Activated naive CD8-positive, alpha-beta T cell treated with anti-CD3 and anti-CD28 coated beads for 36 hours (primary cell): ENCODE data around the gene SYT17. TPM values are rescaled to one million over a fixed set of nuclear protein-coding genes. Genes with fewer than 3 reads are reported as not detected.

Source experiments
- DNase-seq: peaks from one replicate; pipeline ENCODE4 v3.0.0; 2021
- H3K27ac Mint-ChIP-seq: one replicate; pipeline ENCODE4 v1.8.0; 2022; ENCODE audit warnings: mild to moderate bottlenecking, moderate library complexity, mixed read lengths
- H3K27me3 Mint-ChIP-seq: one replicate; pipeline ENCODE4 v1.8.0; 2022; ENCODE audit warnings: mild to moderate bottlenecking, mixed read lengths
- H3K36me3 Mint-ChIP-seq: one replicate; pipeline ENCODE4 v1.8.0; 2021; ENCODE audit warnings: mild to moderate bottlenecking, mixed read lengths
- H3K4me1 Mint-ChIP-seq: one replicate; pipeline ENCODE4 v1.8.0; 2021; ENCODE audit warnings: mixed read lengths
- H3K4me3 Mint-ChIP-seq: one replicate; pipeline ENCODE4 v1.8.0; 2022; ENCODE audit warnings: mild to moderate bottlenecking, moderate library complexity, mixed read lengths
- H3K9me3 Mint-ChIP-seq: one replicate; pipeline ENCODE4 v1.8.0; 2022; ENCODE audit warnings: mixed read lengths
- total RNA-seq, 2 experiments: library from RNA; stranded (reverse); gene quantifications; one replicate each; pipeline ENCODE4 v1.2.3, GENCODE V29; 2021

Gene SYT17
- total RNA-seq, 2 experiments from 2014 or later, result 0.14 TPM; not detected in 1

DNA sequence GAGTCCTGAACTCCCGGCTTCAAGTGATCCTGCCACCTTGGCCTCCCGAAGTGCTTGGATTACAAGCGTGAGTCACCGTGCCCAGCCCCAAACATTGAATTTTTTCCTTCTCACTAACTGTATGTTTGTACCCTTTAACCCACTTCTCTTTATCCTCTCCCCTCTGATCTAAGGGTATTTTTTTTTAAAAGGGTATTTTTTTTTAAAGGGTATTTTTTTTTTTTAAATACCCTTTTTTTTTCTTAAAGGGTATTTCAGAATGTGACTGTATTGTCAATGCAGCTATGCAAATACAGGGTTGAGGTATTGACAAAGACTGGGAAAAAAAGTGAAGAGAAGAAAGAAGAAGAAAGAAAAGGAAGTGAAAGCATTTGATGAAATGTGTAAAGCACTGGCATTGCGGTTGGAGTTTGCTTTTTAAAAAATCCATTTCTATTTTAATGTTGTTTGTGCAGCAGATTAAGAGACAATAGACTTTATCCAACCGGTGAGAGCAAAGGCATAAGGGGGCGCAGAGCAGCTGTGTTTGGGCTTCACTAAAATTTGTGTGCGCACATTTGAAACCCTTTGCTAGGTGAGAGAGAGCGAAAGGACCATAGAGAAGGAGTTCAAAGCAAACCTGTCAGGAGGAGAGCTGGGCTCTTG lies 42.4 kb downstream of the SYT17 start:
- H3K4me1 Mint-ChIP-seq, result no peaks in the 10 kb centered on the region
- H3K36me3 Mint-ChIP-seq, result peaks cover 3% of the 10 kb centered on the region
- DNase-seq, result no peak
- no peak overlapping the region for H3K4me3 Mint-ChIP-seq
- peaks cover 8% of the 10 kb centered on the region for H3K27me3 Mint-ChIP-seq
- peaks cover 10% of the 10 kb centered on the region for H3K9me3 Mint-ChIP-seq
- no peak overlapping the region for H3K27ac Mint-ChIP-seq

GRCh38 chr16:19210968-19211367 lies 42.9 kb downstream of the SYT17 start:
- Mint-ChIP-seq H3K4me3 (no peak overlapping the region), H3K9me3 (peaks cover 13% of the 10 kb centered on the region), H3K4me1 (no peaks in the 10 kb centered on the region), H3K27me3 (peaks cover 8% of the 10 kb centered on the region), H3K36me3 (peaks cover 3% of the 10 kb centered on the region), H3K27ac (no peak overlapping the region)
- no peak for DNase-seq

GRCh38 chr16:19212059-19212458 lies 44.0 kb downstream of the SYT17 start:
- peaks cover 8% of the 10 kb centered on the region for H3K27me3 Mint-ChIP-seq
- H3K9me3 Mint-ChIP-seq, result peaks cover 14% of the 10 kb centered on the region
- H3K4me3 Mint-ChIP-seq, result no peak overlapping the region
- peaks cover 3% of the 10 kb centered on the region for H3K36me3 Mint-ChIP-seq
- H3K4me1 Mint-ChIP-seq, result no peaks in the 10 kb centered on the region
- no peak overlapping the region for H3K27ac Mint-ChIP-seq
- DNase-seq, result no peak

DNA sequence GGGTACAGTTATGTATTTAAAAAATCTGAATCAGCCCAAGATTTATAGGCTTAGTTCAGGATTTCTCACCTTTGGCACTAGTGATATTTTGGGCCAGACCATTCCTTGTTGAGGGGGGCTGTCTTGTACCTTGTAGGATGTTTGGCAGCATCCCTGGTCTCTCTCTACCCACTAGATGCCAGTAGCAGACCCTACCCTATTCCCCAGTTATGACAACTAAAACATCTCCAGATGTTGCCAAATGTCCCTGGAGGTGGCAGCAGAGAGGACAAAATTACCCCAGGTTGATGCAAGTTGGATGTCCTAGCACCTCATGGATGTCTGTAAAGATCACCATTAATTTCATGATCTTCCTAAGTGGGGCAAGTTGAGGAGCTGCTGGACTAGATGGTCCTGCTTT lies 45.8 kb downstream of the SYT17 start:
- Mint-ChIP-seq H3K27ac (no peak overlapping the region), H3K4me1 (no peaks in the 10 kb centered on the region), H3K4me3 (no peak overlapping the region), H3K36me3 (peaks cover 3% of the 10 kb centered on the region), H3K9me3 (peaks cover 14% of the 10 kb centered on the region), H3K27me3 (peaks cover 8% of the 10 kb centered on the region)
- no peak for DNase-seq

GRCh38 chr16:19215705-19216104 lies 47.7 kb downstream of the SYT17 start:
- no peak for DNase-seq
- H3K9me3 Mint-ChIP-seq, result peaks cover 16% of the 10 kb centered on the region

DNA sequence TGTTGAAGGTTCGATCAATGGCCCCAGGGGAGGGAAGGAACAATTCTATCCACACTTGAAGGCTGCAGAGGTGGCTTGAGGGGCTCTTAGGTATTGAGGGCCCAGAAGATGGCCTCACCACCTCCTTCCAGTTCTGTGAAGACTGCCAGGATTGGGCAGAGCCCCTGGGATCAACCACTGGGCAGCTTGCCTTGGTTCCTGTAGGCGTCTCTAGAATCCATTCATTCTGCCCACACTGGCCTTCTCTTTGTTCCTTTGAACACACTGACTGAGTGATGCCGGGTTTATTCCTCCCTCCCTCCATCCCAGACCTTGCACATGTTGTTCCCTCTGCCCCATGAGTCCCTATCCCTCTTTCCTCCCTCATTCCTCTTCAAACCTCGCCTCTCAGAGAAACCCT lies 50.5 kb downstream of the SYT17 start:
- no peak overlapping the region for H3K4me3 Mint-ChIP-seq
- no peak for DNase-seq
- H3K9me3 Mint-ChIP-seq, result peaks cover 6% of the 10 kb centered on the region
- no peak overlapping the region for H3K27ac Mint-ChIP-seq
- no peaks in the 10 kb centered on the region for H3K4me1 Mint-ChIP-seq
- no peaks in the 10 kb centered on the region for H3K36me3 Mint-ChIP-seq
- peaks cover 2% of the 10 kb centered on the region for H3K27me3 Mint-ChIP-seq

More at GRCh38 chr16:19215705-19216104, 47.7 kb downstream of the SYT17 start:
- no peak overlapping the region for H3K4me3 Mint-ChIP-seq
- H3K27ac Mint-ChIP-seq, result no peak overlapping the region
- H3K36me3 Mint-ChIP-seq, result peaks cover 3% of the 10 kb centered on the region
- H3K27me3 Mint-ChIP-seq, result peaks cover 7% of the 10 kb centered on the region
- H3K4me1 Mint-ChIP-seq, result no peaks in the 10 kb centered on the region

- H3K27ac Mint-ChIP-seq, result no peak overlapping the region
- H3K27me3 Mint-ChIP-seq, result peaks cover 2% of the 10 kb centered on the region
- peaks cover 9% of the 10 kb centered on the region for H3K9me3 Mint-ChIP-seq
- no peaks in the 10 kb centered on the region for H3K4me1 Mint-ChIP-seq
- H3K36me3 Mint-ChIP-seq, result no peaks in the 10 kb centered on the region
- DNase-seq, result no peak
- no peak overlapping the region for H3K4me3 Mint-ChIP-seq
These were observed 51.8 kb downstream of the SYT17 start for GRCh38 chr16:19219836-19220235.

DNA sequence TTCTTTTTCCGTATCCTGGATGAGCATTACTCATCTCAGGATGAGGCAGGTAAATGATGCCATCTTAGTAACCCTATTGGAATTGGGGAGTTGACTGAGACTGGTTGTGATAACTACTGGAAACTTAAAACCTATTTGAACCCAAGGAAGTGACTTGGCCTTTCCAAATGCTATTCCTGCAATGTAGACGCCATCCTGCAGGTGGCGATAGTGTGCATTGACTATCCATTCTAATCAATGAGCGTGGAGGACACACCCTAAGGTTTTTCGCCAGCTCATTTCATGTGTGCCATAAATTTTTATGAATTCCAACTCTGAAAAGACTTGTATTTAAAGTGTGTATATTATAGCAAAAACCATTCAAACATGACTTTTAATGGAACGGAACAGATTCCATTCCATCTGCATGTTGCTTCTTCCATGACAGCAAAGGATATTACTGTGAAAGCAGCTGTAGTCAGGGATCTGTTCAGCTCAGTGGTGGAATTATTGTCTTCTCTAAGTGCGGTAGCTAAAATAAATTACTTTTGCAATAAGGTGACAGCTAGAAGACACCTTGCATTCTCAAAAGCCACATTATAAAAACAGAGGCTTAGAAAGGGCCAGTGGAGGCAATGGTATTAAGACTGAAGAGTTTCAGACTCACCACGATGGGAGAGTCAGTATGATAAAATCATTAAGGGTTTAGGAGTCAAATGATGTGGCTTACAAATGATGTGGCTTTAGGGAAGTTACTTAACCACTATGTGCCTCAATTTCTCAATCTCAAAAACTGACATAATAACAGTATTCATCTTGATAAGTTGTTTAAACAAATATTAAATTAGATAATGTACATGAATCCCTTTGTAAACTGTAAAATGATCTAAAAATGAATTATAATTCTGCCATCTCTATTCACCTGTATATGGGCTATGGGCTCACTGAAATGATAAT lies 55.5 kb downstream of the SYT17 start:
- Mint-ChIP-seq H3K4me3 (no peak overlapping the region), H3K36me3 (no peaks in the 10 kb centered on the region)

DNA sequence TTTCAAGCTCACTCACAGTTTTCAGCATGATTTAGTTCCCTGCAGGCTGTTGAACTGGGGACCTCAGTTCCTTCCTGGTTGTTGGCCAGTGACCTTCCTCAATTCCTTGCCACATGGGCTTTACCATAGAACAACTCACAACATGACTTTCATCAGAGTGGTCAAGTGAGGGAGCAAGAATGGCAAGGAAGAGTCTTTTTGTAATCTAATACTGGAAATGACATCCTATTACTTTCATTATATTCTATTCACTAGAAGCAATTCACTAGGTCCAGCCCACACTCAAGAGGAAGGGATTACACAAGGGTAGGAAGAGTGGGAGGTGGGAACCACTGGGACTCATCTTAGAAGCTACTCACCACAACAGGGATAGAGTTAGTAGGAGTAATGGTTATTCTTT lies 57.6 kb downstream of the SYT17 start:
- DNase-seq, result no peak
- H3K4me3 Mint-ChIP-seq, result no peak overlapping the region
- H3K4me1 Mint-ChIP-seq, result no peaks in the 10 kb centered on the region
- no peak overlapping the region for H3K27ac Mint-ChIP-seq
- no peaks in the 10 kb centered on the region for H3K36me3 Mint-ChIP-seq
- peaks cover 3% of the 10 kb centered on the region for H3K9me3 Mint-ChIP-seq
- peaks cover 3% of the 10 kb centered on the region for H3K27me3 Mint-ChIP-seq

More for the DNA sequence above, 55.5 kb downstream of the SYT17 start:
- DNase-seq, result peak; percentile 12
- Mint-ChIP-seq H3K27ac (no peak overlapping the region), H3K27me3 (peaks cover 5% of the 10 kb centered on the region), H3K4me1 (no peaks in the 10 kb centered on the region), H3K9me3 (peaks cover 5% of the 10 kb centered on the region)

- no peak overlapping the region for H3K27ac Mint-ChIP-seq
- no peak overlapping the region for H3K4me3 Mint-ChIP-seq
- H3K4me1 Mint-ChIP-seq, result no peaks in the 10 kb centered on the region
- peaks cover 3% of the 10 kb centered on the region for H3K9me3 Mint-ChIP-seq
- peaks cover 7% of the 10 kb centered on the region for H3K27me3 Mint-ChIP-seq
- no peaks in the 10 kb centered on the region for H3K36me3 Mint-ChIP-seq
- DNase-seq, result no peak
These were observed 59.6 kb downstream of the SYT17 start for GRCh38 chr16:19227643-19228042.

GRCh38 chr16:19228052-19228451 lies 60.0 kb downstream of the SYT17 start:
- Mint-ChIP-seq H3K4me3 (no peak overlapping the region), H3K27ac (no peak overlapping the region), H3K4me1 (no peaks in the 10 kb centered on the region), H3K27me3 (peaks cover 7% of the 10 kb centered on the region), H3K36me3 (no peaks in the 10 kb centered on the region), H3K9me3 (peaks cover 3% of the 10 kb centered on the region)
- no peak for DNase-seq

DNA sequence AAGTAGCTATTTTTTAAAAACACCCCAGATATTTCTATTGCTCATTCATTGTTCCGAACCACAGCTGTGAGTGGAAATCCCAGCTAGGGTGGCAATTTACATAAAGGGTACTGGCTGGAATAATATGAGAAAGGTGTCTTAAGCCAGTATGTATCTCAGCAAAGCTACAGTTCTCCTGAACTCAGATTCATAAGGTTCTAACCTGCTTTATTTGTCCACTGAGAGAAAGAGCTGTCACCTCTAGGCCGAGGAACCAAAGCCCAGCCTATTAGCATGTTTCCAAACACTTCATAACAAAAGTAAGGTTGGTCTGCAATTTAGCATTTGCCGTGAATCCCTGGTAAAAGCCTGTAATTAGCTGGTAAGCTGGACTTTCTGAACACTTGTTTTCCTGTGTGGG lies 60.5 kb downstream of the SYT17 start:
- Mint-ChIP-seq H3K4me1 (no peaks in the 10 kb centered on the region), H3K9me3 (peaks cover 3% of the 10 kb centered on the region), H3K27ac (no peak overlapping the region), H3K27me3 (peaks cover 7% of the 10 kb centered on the region), H3K4me3 (no peak overlapping the region), H3K36me3 (no peaks in the 10 kb centered on the region)
- DNase-seq, result no peak

DNA sequence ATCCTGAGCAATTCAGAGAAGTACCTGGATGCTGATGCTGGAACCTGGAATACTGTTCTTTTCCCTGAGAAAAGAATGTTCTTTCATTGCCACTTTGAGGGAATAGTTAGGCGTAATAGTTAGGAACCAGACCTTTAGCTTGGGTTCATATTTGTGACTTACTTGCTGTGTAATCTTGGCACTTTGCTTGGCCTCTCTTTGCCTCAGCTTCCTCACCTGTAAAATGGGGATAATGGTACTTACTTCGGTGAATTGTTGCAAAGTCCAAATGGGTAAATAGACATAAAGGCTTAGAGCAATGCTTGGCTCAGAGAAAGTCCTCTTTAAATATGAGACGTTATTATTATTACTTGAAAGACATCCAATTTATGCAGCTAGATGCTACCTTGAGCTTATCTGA lies 62.5 kb downstream of the SYT17 start:
- peaks cover 7% of the 10 kb centered on the region for H3K27me3 Mint-ChIP-seq
- H3K4me3 Mint-ChIP-seq, result no peak overlapping the region

DNA sequence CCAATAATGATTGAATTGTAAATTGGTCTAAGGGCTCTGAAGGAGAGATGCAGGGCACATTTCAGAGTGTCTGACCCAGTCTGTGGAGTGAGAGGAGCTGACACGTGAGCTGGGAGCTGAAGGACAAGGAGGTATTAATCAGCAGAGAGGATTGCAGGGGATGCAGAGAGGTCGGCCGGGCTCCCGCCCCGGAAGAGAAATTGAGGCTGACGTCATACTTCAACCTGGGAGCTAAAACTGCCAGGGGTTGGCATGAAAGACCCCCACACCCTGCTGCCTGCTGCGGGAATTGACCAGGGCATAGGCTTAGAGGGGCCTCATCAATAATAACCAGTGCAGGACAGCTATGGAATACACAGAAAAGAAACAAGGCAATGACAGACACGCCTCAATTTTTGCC lies 63.8 kb downstream of the SYT17 start:
- H3K9me3 Mint-ChIP-seq, result peaks cover 13% of the 10 kb centered on the region
- H3K4me3 Mint-ChIP-seq, result no peak overlapping the region
- no peak for DNase-seq

More for the DNA sequence above, 62.5 kb downstream of the SYT17 start:
- H3K4me1 Mint-ChIP-seq, result no peaks in the 10 kb centered on the region
- no peak overlapping the region for H3K27ac Mint-ChIP-seq
- no peak for DNase-seq
- peaks cover 7% of the 10 kb centered on the region for H3K9me3 Mint-ChIP-seq
- H3K36me3 Mint-ChIP-seq, result no peaks in the 10 kb centered on the region

DNA sequence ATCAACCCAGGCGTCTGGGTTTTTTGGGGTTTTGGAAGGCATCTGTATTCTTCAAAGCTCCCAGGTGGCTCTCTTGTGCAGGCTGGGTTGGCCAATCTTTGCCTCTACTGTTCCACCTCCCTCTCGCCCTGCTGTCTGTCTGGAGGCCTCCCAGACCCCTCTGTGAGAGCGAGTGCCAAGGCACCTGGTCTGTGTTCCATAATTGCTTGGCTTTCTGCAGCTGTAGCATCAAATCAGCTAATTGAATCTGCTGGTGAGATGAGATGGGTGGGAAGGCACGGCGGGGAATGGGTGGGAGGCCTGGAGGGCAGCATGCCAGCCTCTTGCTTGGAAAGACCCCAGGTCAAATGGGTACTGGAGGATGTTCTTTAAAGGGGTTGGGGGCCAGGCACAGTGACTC lies 64.9 kb downstream of the SYT17 start:
- Mint-ChIP-seq H3K9me3 (peaks cover 13% of the 10 kb centered on the region), H3K36me3 (no peaks in the 10 kb centered on the region), H3K4me3 (no peak overlapping the region), H3K27ac (no peak overlapping the region), H3K27me3 (peaks cover 4% of the 10 kb centered on the region), H3K4me1 (no peaks in the 10 kb centered on the region)
- no peak for DNase-seq

More for the DNA sequence above, 63.8 kb downstream of the SYT17 start:
- Mint-ChIP-seq H3K27ac (no peak overlapping the region), H3K36me3 (no peaks in the 10 kb centered on the region), H3K4me1 (no peaks in the 10 kb centered on the region), H3K27me3 (peaks cover 7% of the 10 kb centered on the region)
